HG03064 (cell line): ENCODE data around the gene NME1.
"Not testable (repeated sequence)": the region's sequence is repeated elsewhere in the genome, so short reads cannot be mapped to it uniquely, and the experiment has no call there.

Experiments used
- ATAC-seq: cut with Tn5 transposase; IDR thresholded peaks from one replicate; pipeline ENCODE4 v1.9.1; 2021; ENCODE audit warnings: low read depth; ENCODE audit not compliant: unreplicated experiment

NME1 gene

DNA sequence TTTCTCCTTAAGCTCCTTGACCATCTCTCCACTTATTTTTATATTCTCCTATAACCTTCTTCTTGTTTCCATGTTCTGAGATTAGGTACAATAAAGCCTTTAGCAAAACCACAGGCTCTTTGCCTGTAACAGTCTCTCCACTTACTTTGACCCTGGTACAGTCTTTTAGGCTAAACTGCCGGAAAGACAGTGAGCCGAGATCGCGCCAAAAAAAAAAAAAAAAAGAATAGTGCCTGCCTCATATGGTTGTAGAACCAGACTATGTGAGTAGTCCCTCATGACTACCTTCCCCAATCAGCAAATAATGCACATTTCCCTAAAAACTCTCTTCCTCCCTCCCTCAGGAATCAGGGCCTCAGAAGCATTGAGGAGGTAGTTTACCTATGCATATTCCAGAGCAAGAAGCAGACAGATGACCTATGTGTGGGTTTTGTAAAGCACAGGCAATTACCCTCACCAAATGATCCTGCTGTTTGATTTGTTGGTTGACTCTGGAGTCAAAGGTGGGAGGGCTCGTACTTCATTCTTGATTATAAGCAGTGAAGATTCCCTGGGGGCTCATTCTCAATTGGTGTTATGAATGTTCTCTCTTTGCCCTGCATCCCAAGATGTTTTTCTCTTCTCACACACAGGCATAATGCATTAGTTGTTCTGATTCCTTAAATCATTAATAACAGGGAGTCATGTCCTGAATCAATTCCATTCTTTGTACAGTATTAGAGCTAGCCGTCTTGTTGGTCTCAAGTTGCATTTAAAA lies 8.9 kb upstream of the NME1 start:
- no peak for ATAC-seq

DNA sequence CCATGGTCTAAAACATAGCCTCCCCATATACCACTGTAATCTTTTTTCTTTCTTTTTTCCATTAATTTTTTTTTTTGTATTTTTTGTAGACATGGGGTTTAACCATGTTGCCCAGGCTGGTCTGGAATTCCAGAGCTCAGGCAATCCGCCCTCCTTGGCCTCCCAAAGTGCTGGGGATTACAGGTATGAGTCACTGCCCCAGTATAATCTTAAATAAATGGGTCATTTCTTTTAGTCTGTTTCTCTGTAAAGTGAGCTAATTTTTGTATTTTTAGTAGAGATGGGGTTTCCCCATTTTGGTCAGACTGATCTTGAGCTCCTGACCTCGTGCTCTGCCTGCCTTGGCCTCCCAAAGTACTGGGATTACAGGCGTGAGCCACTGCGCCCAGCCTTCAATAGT lies 5.7 kb upstream of the NME1 start:
- no peak for ATAC-seq

- ATAC-seq = no peak
These were observed 4.2 kb upstream of the NME1 start for GRCh38 chr17:51149163-51149562.

- no peak for ATAC-seq
These were observed 2.4 kb upstream of the NME1 start for GRCh38 chr17:51150932-51151331.

GRCh38 chr17:51152766-51153209 lies 571 bp upstream of the NME1 start:
- ATAC-seq = no peak

- no peak for ATAC-seq
These were observed 817 bp downstream of the NME1 start for GRCh38 chr17:51154176-51154575.

DNA sequence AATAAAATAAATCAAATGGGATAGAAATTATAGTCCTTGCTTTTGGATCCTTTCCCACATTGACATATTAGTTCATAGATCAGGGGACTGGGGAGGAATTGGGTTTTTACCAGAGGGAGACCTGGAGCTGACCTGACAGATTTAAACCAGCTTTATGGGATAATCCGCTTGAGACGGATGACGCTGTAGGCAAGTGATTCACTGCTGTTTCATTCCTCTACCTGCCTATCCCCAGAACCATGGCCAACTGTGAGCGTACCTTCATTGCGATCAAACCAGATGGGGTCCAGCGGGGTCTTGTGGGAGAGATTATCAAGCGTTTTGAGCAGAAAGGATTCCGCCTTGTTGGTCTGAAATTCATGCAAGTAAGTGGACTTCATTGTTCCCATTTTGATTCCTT lies 2.1 kb downstream of the NME1 start:
- no peak for ATAC-seq

GRCh38 chr17:51159604-51160003 lies 6.2 kb downstream of the NME1 start:
- ATAC-seq = no peak

DNA sequence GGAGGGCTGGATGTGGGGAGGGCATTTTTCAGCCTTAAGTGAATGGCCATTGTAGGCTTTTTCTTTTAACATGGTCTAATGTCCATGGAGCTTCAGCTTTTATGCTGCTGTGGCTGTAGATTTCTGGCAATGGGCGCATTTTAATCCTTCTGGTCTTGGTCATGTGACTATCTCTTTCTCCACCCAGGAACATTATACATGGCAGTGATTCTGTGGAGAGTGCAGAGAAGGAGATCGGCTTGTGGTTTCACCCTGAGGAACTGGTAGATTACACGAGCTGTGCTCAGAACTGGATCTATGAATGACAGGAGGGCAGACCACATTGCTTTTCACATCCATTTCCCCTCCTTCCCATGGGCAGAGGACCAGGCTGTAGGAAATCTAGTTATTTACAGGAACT lies 8.2 kb downstream of the NME1 start:
- ATAC-seq = no peak

- ATAC-seq = no peak
These were observed 11.7 kb downstream of the NME1 start for GRCh38 chr17:51164911-51165679.

GRCh38 chr17:51165680-51166197 lies 12.4 kb downstream of the NME1 start:
- no peak for ATAC-seq

DNA sequence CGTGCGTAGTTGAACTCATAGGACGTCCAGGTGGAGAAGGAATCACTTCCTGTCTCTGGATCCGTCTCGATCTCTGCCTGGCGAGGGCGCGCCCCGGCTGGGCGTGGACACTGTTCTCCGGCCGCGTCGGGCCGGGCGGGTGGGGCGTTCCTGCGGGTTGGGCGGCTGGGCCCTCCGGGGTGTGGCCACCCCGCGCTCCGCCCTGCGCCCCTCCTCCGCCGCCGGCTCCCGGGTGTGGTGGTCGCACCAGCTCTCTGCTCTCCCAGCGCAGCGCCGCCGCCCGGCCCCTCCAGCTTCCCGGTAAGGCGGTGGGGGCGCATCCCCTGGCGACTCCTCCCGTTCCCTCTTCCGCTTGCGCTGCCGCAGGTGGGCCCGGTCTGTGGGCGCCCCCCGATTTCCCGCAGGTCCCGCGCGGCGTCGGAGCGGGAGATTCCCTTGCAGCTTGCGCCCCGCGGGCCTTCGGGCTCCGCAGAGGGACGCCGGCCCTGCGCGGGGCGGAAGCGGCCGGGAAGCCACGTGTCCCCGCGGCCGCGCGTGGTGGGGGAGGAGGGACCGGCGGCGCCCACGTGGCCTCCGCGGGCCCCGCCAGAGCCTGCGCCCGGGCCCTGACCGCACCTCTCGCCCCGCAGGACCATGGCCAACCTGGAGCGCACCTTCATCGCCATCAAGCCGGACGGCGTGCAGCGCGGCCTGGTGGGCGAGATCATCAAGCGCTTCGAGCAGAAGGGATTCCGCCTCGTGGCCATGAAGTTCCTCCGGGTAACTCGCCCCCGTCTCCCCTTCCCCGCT lies 13.0 kb downstream of the NME1 start, which contains the start of gene NME2:
Gene NME2 (plus strand): TSS at position 214 of the 789 bp plus-strand sequence. CDS start 420 bp downstream, at position 634.
- peak; percentile 92 for ATAC-seq

GRCh38 chr17:51166987-51167931 lies 13.9 kb downstream of the NME1 start:
- ATAC-seq = peak; percentile 36

GRCh38 chr17:51169340-51169739 lies 16.0 kb downstream of the NME1 start:
- no peak for ATAC-seq

GRCh38 chr17:51170736-51171135 lies 17.4 kb downstream of the NME1 start:
- ATAC-seq = no peak

DNA sequence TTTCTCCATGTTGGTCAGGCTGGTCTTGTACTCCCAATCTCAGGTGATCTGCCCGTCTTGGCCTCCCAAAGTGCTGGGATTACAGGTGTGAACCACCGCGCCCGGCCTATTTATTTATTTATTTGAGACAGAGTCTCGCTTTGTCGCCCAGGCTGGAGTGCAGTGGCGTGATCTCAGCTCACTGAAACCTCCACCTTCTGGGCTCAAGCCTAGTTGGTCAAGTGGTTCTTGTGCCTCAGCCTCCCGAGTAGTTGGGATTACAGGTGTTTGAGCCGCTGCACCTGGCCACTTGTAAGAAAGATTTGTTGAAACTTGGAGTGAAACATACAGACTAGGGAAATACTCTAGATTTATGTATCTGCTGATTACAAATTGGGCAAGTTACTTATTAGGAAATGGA lies 18.7 kb downstream of the NME1 start:
- not testable (repeated sequence) for ATAC-seq

- ATAC-seq = no peak
These were observed 27.1 kb downstream of the NME1 start for GRCh38 chr17:51180486-51180885.

- no peak for ATAC-seq
These were observed 30.8 kb downstream of the NME1 start for GRCh38 chr17:51184124-51184523.

- no peak for ATAC-seq
These were observed 32.5 kb downstream of the NME1 start for GRCh38 chr17:51185763-51186332.
